Measurements from ENCODE around the gene NFAT5.
"Not testable (repeated sequence)": the region's sequence is repeated elsewhere in the genome, so short reads cannot be mapped to it uniquely, and the experiment has no call there.

The NFAT5 gene

DNA sequence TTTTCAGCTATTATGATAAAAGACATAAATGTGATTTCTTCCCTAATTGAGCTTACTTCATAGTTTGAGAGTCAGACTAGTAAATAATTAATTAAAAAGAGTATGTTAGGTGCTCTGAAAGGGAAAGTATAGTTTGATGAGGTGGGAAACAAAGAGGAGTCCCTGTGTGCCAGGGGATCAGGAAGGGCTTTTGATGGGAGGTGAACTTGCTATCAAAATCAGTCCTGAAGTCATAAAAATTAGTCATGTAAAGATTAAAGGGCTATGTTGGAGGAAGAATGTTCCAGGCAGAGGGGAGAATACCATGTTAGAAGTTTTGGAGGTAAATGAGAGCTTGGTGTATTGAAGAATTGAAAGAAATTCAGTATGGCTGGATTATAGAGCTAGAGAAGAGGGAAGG is 31.0 kb downstream of the NFAT5 start:
- DNase-seq: no peak
- ATAC-seq: no peak

DNA sequence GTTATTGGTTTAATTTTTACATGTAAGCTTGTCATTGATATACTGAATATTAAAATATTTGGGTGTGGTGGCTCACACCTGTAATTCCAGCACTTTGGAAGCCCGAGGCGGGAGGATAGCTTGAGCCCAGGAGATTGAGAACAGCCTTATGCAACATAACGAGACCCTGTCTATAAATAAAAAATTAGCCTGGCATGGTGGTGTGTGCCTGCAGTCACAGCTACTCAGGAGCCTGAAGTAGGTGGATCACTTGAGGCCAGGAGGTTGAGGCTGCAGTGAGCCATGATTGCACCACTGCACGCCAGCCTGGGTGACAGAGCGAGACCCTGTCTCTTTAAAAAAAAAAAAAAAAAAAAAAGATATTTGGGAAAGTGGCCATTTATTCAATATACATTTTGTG is 32.3 kb downstream of the NFAT5 start:
- no peak for DNase-seq
- ATAC-seq: no peak

DNA sequence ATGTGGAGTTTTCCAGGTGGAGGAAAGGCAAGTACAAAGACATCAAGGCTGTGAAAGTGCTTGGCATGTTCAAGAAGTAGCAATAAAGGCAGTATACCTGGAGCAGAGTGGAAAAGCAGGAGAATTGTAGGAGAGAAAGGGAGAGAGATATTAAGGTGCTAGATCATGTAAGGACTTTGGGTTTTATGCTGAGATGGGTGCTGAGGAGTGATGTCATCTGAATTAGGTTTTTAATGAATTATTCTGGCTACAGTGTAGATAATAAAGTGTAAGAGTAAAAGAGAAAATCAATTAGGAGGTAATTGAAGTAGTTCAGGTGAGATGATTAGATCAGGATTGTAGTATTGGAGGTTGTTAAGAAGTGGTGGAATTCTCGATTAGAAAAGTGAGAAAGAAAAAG is 34.0 kb downstream of the NFAT5 start:
- DNase-seq: no peak
- no peak for ATAC-seq

DNA sequence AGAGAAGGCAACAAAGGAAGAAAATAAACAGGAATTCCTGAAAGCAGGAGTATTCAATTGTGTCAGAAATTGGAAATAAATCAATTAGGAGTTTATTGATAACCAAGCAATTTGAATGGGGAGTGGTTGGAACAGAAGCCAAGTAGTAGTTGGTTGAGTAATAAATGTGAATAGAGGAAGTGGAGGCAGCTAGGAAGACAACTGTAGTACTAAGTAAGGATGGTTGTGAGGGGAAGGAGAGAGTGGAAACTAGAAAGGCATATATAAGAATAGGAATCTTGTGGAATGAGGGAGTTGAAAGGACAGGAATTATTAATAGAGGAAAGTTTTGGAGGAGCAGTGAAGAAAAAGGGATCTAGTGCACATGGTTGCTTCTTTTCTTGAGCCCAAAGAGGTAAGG is 34.4 kb downstream of the NFAT5 start:
- no peak for DNase-seq

DNA sequence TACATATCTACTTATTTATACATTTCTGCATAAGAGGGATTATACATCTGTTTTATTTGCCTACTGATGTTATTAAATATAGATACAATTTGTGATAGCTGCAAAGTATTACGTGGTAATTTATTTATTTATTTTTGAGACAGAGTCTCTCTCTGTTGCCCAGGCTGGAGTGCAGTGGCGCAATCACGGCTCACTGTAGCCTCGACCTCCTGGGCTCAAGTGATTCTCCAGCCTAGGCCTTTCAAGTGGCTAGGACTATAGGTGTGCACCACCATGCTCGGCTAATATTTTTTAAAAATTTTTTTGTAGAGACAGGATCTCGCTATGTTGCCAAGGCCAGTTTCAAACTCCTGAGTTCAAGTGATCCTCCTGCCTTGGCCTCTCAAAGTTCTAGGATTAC is 35.5 kb downstream of the NFAT5 start:
- DNase-seq (no peak), ATAC-seq (no peak)

More for the DNA sequence above, 34.4 kb downstream of the NFAT5 start:
- no peak for ATAC-seq

DNA sequence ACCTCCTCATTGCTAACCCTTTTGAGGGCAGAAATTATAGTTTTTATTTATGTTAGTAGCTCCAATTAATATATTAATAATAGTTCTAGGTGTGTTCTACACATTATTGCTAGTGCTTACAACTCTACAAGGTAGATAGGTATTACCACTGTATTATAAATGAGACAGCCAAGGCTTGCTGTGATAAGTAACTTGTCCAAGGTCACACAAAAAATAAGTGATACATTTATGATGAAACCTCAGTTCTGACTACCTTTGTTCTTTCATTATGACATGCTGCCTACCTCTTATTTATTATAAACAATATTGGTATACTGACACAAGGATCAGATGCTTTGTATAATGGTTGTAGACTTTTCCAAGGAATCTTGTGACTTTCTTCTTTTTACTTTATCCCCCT is 41.2 kb downstream of the NFAT5 start:
- ATAC-seq: no peak
- no peak for DNase-seq

DNA sequence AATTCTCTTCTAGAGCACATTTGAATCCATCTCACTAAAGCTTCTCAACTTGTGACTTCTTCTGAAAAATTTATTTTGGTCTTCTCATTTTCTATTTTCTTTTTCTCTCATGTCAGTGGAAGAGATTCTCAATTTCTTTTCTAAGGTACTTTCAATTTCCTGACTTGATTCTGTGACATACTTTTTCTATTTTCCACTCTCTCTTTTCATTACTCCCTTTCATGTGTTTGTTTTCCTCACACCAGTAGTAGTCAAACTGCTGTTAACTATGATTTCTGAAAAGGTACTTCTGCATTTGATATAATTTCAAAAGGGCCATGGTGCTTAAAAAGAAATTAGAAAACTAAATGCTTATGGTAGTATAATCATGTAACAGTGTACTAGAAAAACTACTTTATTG is 41.9 kb downstream of the NFAT5 start:
- no peak for ATAC-seq

DNA sequence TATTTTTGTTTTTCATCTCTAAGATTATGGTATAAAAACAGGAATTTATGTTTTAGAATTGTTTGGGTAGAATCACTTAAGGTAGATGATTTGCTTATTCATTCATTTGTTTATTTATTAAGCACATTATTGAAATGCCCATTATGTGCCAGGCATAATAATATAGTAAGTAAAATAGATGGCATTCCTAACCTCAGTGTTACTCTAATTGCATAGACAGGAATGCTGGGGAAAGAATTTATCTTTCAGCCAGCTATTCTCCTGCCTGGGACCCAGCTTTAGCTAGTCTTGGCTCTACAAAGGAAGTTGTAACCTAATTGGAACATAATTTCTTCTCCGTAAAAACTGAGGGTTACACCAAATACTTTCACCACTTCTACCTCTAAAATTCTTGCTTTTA is 44.6 kb downstream of the NFAT5 start:
- ATAC-seq (no peak), DNase-seq (no peak)

More for the DNA sequence above, 41.9 kb downstream of the NFAT5 start:
- no peak for DNase-seq

DNA sequence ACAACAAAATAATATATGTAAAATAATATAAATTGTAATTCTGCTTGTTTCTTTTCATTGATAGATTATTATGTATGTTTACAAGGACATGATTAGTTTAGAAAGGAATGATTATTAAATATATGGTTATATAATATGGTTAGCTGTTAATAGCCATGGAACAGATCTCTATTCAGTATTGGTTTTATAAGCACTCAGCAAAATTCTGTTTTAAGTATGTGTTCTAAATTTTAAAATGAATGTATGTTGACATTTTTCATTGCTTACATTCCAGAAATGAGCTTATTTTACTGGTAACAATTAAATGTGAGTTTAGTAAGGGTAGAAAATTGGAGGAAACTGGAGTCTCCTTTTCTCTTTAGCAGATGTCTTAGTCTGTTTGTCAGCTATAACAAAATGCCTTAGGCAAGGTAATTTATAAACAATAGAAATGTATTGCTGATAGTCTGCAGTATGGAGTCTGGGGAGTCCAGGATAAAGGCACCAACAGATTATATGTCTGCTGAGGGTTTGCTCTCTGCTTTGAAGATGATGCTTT is 45.4 kb downstream of the NFAT5 start:
- ATAC-seq (no peak), DNase-seq (no peak)

DNA sequence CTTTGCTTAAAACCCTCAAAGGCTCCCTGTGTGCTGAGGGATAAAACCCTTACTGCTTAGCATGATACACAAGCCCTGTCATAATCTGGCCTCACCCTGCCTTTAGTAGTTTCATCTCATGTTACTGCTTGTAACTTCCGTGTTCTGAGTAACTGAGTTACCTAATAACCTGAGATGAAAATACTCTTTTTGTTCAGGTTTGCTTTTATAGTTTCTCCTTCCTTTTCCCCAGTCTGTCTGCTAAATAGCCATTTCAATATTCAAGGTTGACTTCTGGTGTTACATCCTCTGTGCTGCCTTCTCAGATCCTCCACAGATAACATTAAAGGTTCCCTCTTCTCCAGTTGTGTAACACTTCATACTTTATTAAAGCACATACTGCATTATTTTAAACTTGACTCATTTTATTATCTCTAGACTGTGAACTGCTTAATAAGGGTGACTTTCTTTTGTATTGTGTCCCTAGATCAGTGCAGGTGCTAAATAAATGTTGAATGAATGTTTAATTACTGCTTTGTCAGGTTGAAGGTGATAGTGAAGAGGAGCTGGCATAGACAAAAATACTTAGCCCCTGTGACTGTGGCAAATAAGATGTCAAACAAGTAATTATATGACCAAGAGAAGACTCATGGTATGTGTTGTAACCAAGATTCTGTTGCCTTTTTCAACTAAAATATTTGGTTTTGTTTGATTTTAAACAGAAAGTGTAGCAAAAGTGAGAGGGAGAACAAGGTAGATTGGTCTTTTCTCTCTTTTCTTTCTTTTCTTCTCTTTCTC is 47.8 kb downstream of the NFAT5 start:
- DNase-seq: no peak
- ATAC-seq: no peak

DNA sequence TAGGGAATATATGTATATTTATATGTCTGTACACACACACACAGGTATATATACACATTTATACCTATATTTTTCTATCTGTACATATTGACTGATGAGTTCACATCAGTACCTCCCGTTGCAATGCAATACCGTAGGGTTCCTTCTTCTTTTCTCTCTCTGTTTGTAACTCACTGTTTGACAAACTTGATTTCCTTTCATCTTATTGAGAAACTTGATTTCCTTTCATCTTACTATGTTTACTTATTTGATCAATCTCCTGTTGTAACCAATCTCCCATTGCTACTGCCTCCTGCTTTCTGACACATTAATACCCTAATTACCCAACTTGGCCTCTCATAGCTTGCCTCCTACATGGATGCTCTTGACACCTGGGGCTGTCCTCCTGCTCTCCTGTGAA is 49.8 kb downstream of the NFAT5 start:
- no peak for ATAC-seq

DNA sequence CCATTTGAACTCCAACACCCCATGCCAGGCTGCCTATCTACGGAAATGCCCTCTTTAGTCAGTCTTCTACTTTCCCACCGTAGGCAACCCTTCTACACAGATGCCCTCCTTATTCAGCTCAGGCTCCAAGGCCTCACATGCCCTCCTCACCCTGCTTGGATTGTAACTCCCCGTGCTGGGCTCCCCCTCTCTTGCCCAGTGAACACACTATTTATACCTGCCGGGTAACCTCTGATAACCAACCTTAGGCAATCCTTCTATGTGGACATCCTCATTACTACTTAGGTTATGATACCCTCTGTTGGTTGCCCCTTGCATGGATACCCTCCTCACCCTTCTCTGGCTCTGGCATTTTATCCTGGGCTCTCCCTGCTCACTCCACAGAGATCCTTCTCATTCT is 50.3 kb downstream of the NFAT5 start:
- DNase-seq (no peak), ATAC-seq (no peak)

More for the DNA sequence above, 49.8 kb downstream of the NFAT5 start:
- DNase-seq: no peak

DNA sequence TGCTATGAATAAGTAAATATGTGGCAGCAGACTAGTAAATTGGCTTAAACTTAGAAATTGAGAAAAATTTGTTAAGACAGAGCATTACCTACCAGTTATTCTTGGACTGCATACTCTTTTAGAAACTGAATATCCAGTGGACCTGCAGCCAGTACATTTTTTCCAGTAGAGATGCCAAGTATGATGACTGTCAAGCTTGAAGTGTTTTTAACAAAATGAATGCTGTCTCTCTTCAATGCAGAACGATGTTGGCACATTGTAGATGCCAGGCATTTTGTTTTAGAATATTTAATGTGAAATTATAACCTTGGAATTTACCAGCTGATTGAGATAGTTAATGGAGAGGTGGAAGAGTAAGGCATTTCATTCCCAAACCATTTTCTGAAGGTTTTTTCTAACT is 52.5 kb downstream of the NFAT5 start:
- no peak for DNase-seq

DNA sequence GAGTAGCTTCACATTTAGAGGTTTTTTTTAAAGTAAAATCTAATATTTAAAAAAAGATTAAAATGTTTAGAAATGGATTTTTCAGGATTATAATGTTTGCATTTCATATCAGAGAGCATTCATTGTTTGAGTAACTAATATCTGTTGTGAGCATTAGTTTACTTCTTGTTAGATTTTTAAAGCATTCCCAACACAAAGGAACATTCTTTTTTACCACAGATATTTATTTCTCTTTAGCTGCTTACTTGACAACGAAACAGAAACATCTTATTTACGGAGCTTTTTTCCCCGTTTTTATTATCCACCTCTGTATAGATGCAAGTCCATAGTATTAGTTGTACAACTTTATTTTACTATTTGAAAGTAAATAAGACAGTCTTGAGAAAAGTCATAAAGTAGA is 53.0 kb downstream of the NFAT5 start:
- no peak for ATAC-seq
- DNase-seq: no peak

More for the DNA sequence above, 52.5 kb downstream of the NFAT5 start:
- ATAC-seq: no peak

DNA sequence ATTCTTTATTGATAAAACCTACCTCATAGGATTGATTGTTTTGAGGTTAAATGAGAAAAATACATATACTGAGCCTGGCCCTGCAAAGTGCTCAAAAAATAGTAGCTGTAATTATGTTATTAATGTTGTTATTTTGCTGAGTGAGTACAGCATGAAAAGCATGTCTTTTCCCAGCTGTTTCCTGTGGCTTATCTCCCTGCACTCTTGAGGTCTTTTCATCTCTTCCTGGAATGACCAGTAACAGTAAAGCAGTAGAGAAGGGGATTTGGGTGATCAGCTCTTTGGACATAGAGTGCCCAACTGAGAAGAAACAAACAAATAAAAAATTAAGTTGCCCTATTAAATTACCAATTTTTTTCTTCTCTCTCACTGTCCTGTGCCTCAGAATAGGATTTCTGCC is 53.7 kb downstream of the NFAT5 start:
- DNase-seq (no peak), ATAC-seq (no peak)

DNA sequence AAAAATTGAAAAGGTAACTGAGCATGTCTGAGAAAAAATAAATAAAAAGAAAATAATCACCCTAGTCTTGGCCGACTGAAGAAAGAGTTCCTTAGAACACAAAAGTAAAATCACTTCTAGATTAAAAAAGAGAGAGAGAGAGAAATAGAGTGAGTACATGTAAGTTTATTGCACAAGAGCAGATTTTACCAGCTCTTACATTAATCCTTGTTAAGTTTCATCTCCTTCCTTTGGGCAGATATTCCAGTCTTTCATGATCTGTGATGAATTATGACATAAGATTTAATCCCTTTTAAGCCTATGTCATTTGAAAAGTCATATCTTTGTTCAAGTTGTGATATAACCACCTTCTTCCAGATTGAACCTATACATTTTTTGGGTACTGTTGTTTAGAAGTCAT is 54.8 kb downstream of the NFAT5 start:
- ATAC-seq (no peak), DNase-seq (no peak)

DNA sequence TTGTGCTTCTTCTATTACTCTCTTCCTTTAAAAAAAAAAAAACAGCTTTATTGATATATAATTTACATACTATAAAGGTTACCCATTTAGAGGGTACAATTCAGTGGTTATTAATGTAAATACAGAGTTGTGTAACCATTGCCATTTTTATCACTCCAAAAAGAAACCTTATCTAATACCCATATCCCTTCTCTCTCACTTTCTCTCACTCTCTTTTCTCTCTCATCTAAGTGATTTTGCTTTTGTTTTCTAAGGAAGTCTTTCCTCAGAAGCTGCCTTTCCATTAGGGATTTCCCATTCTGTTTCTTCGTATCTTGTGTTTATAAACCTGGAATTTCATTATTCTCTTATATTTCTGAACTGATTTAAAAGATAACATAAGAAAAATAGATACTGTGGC is 55.5 kb downstream of the NFAT5 start:
- ATAC-seq: no peak

DNA sequence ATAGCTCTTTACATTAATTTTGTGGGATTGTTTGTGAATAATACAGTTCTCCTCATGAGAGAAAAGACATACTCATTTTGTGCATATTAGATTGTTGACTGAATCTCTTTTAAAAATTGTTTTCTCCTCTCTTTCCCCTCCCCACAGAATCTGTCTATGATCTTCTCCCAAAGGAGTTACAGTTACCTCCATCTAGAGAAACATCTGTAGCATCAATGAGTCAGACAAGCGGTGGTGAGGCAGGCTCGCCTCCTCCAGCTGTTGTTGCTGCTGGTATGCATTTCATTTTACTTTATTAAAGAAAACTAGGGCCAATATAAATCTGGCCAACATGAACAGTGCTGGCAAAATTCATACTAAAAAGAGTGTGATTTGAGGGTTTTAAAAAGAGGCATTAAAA is 60.5 kb downstream of the NFAT5 start:
- ATAC-seq (no peak), DNase-seq (no peak)

More for the DNA sequence above, 55.5 kb downstream of the NFAT5 start:
- no peak for DNase-seq

DNA sequence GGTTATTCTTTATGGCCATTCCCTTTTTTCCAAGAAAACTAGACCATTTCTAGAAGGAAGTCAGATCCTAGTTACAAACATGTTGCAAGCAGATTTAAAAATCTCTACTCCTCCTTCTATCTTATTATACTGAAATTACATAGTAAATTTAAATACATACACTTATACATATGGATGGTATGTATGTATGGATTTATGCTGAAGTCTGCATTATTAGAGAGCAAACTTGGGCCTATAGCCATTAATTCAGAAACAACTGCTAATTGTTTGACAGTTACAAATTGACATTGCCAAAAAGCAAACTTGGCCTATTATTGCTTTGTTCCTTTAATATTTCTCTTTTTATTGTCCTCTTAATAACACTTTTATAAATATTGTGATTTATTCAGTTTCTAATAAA is 67.1 kb downstream of the NFAT5 start:
- no peak for DNase-seq
- no peak for ATAC-seq

DNA sequence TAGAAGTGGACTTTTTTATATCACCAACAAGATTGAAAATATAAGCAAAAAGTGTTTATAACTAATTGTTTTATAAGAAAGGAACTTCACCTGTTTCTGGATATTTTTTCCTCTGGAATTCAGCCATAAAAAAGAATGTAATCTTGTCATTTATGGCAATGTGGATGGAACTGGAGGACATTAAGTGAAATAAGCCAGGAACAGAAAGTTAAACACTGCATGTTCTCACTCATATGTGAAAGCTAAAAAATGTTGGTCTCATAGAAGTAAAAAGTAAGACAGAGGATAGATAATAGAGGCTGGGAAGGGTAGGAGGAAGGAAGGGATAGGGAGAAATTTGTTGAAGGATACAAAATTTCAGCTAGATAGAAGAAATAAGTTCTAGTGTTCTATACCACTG is 67.6 kb downstream of the NFAT5 start:
- ATAC-seq (no peak), DNase-seq (no peak)

DNA sequence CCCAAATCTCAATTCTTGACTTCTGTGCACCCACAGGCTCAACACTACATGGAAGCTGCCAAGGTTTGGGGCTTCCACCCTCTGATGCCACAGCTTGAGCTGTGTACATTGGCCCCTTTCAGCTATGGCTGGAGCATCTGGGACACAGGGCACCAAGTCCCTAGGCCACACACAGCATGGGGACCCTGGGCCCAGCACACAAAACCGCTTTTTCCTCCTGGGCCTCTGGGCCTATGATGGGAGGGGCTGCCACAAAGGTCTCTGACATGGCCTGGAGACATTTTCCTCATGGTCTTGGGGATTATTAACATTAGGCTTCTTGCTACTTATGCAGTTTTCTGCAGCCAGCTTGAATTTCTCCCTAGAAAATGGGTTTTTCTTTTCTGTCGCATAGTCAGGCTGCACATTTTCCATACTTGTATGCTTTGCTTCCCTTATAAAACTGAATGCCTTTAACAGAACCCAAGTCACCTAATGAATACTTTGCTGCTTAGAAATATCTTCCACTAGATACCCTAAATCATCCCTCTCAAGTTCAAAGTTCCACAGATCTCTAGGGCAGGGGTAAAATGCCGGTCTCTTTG is 70.9 kb downstream of the NFAT5 start:
- not testable (repeated sequence) for DNase-seq, ATAC-seq

DNA sequence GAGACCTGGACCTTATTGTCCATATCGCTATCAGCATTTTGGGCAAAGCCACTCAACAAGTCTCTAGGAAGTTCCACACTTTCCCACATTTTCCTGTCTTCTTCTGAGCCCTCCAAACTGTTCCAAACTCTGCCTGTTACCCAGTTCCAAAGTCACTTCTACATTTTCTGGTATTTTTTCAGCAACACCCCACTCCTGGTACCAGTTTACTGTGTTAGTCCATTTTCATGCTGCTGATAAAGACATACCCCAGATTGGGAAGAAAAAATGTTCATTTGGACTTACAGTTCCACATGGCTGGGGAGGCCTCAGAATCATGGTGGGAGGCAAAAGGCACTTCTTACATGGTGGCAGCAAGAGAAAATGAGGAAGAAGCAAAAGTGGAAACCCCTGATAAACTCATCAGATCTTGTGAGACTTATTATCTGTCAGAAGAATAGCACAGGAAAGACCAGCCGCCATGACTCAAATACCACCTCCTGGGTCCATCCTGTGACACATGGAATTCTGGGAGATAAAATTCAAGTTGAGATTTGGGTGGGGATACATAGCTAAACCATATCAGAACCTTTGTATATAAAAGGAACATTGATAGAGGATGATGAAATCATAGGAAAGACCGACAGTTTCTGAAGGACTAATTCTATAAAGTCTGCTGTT is 71.6 kb downstream of the NFAT5 start:
- not testable (repeated sequence) for ATAC-seq, DNase-seq

DNA sequence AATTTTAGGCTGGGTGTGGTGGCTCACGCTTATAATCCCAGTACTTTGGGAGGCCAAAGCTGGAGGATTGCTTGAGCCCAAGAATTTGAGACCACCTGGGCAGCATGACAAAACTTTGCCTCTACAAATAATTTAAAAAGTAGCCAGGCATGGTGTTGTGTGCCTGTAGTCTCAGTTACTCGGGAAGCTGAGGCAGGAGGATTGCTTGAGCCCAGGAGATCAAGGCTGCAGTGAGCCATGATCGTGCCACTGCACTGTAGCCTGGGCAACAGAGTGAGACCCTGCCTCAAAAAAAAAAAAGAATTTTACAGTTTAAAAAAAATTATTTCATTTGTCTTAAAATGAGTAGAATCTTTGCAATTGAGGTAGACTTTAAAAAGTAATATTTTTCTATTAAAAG is 78.2 kb downstream of the NFAT5 start:
- ATAC-seq, DNase-seq: not testable (repeated sequence)
